GM10248 (cell line): ENCODE measurements around the gene PAK3.

Experiments
- CTCF ChIA-PET: fragments of 300-600 bp; sonication (Branson Sonifier 250); formaldehyde crosslinking; extraction: SDS; loops from one replicate; lab custom pipeline; 2021; ENCODE audit warnings: antibody characterized with exemption; lab: Yijun Ruan, JAX
- POLR2A ChIA-PET: fragments of 350-650 bp; sonication (Branson Sonifier 250); formaldehyde crosslinking; extraction: SDS; loops from one replicate; lab custom pipeline; 2020; ENCODE audit warnings: antibody characterized with exemption; lab: Yijun Ruan, JAX
- DNase-seq: peaks from one replicate; pipeline ENCODE4 v3.0.0; 2012; ENCODE audit errors: extremely low spot score
- TF ChIP-seq, protein P1 (sequence below): IDR thresholded peaks from 2 replicates; pipeline ENCODE4 v1.5.1; 2012; ENCODE audit warnings: mild to moderate bottlenecking, low read depth; ENCODE audit errors: extremely low read depth, missing control alignments, control extremely low read depth

The PAK3 gene

GRCh38 chrX:111123606-111124179 lies 27.7 kb downstream of the PAK3 start:
- CTCF ChIA-PET = interaction anchor here (1.1 kb wide), 1 partner anchor 8 kb away, joined by 4 read pairs; no protein-coding TSS in a partner anchor
- POLR2A ChIA-PET = no interaction called here
- TF ChIP-seq, protein P1, sequence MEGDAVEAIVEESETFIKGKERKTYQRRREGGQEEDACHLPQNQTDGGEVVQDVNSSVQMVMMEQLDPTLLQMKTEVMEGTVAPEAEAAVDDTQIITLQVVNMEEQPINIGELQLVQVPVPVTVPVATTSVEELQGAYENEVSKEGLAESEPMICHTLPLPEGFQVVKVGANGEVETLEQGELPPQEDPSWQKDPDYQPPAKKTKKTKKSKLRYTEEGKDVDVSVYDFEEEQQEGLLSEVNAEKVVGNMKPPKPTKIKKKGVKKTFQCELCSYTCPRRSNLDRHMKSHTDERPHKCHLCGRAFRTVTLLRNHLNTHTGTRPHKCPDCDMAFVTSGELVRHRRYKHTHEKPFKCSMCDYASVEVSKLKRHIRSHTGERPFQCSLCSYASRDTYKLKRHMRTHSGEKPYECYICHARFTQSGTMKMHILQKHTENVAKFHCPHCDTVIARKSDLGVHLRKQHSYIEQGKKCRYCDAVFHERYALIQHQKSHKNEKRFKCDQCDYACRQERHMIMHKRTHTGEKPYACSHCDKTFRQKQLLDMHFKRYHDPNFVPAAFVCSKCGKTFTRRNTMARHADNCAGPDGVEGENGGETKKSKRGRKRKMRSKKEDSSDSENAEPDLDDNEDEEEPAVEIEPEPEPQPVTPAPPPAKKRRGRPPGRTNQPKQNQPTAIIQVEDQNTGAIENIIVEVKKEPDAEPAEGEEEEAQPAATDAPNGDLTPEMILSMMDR = no peak
- no peak for DNase-seq

GRCh38 chrX:111124418-111124817 lies 28.4 kb downstream of the PAK3 start:
- ChIA-PET CTCF (interaction anchor here (1.1 kb wide), 1 partner anchor 9 kb away, joined by 4 read pairs; no protein-coding TSS in a partner anchor), POLR2A (no interaction called here)
- no peak for DNase-seq
- TF ChIP-seq, protein P1 = no peak

- ChIA-PET POLR2A (no interaction called here), CTCF (interaction anchor here (1.3 kb wide), 1 partner anchor 27 kb away, joined by 5 read pairs; no protein-coding TSS in a partner anchor)
- TF ChIP-seq, protein P1 = no peak
- no peak for DNase-seq
These were observed 31.0 kb downstream of the PAK3 start for GRCh38 chrX:111127038-111127437.

GRCh38 chrX:111129921-111130320 lies 33.9 kb downstream of the PAK3 start:
- TF ChIP-seq, protein P1 = no peak
- ChIA-PET POLR2A (no interaction called here), CTCF (no interaction called here)
- no peak for DNase-seq

- ChIA-PET POLR2A (no interaction called here), CTCF (interaction anchor here (1.3 kb wide), 1 partner anchor 31 kb away, joined by 4 read pairs; no protein-coding TSS in a partner anchor)
- no peak for DNase-seq
- TF ChIP-seq, protein P1 = no peak
These were observed 35.6 kb downstream of the PAK3 start for GRCh38 chrX:111131572-111131971.

- POLR2A ChIA-PET = no interaction called here
- CTCF ChIA-PET = interaction anchor here (0.8 kb wide), 1 partner anchor 33 kb away, joined by 4 read pairs; no protein-coding TSS in a partner anchor
- DNase-seq = no peak
- TF ChIP-seq, protein P1 = no peak
These were observed 37.4 kb downstream of the PAK3 start for GRCh38 chrX:111133389-111133788.

GRCh38 chrX:111145878-111146277 lies 49.9 kb downstream of the PAK3 start:
- ChIA-PET CTCF (no interaction called here), POLR2A (no interaction called here)
- TF ChIP-seq, protein P1 = no peak
- DNase-seq = no peak
